LoVo (cell line): ENCODE data around the gene LGALS7B.
"Not testable (repeated sequence)": the region's sequence is repeated elsewhere in the genome, so short reads cannot be mapped to it uniquely, and the experiment has no call there.

Experiments used
- DNase-seq: peaks from one replicate; pipeline ENCODE4 v3.0.0-alpha.2; 2016; ENCODE audit warnings: low spot score

The LGALS7B gene

GRCh38 chr19:38770228-38770948 lies 18.6 kb upstream of the LGALS7B start:
- not testable (repeated sequence) for DNase-seq

GRCh38 chr19:38770949-38771275 lies 18.1 kb upstream of the LGALS7B start:
- not testable (repeated sequence) for DNase-seq

- not testable (repeated sequence) for DNase-seq
These were observed 17.4 kb upstream of the LGALS7B start for GRCh38 chr19:38771569-38771968.

- DNase-seq = no peak
These were observed 15.4 kb upstream of the LGALS7B start, which contains the start of gene LGALS7 for GRCh38 chr19:38773469-38774177. TSS of gene LGALS7 (minus strand) at chr19:38773517. CDS start at chr19:38773492, 25 bp downstream.

GRCh38 chr19:38774181-38774950 lies 14.6 kb upstream of the LGALS7B start:
- no peak for DNase-seq

- no peak for DNase-seq
These were observed 10.3 kb upstream of the LGALS7B start for GRCh38 chr19:38778733-38779132.

- DNase-seq = no peak
These were observed 8.6 kb upstream of the LGALS7B start for GRCh38 chr19:38780443-38780842.

- DNase-seq = no peak
These were observed 7.9 kb upstream of the LGALS7B start for GRCh38 chr19:38781058-38781457.

GRCh38 chr19:38782212-38782611 lies 6.8 kb upstream of the LGALS7B start:
- DNase-seq = not testable (repeated sequence)

- DNase-seq = peak; percentile 67
These were observed 4.8 kb upstream of the LGALS7B start for GRCh38 chr19:38784224-38784623.

- DNase-seq = no peak
These were observed 3.8 kb upstream of the LGALS7B start for GRCh38 chr19:38785187-38785699.

GRCh38 chr19:38786061-38786460 lies 2.9 kb upstream of the LGALS7B start:
- not testable (repeated sequence) for DNase-seq

GRCh38 chr19:38786572-38787265 lies 2.3 kb upstream of the LGALS7B start:
- DNase-seq = no peak

GRCh38 chr19:38790507-38791403 lies 1.8 kb downstream of the LGALS7B start:
- DNase-seq = not testable (repeated sequence)

GRCh38 chr19:38791451-38792064 lies 2.6 kb downstream of the LGALS7B start:
- DNase-seq = not testable (repeated sequence)

GRCh38 chr19:38792250-38793111 lies 3.5 kb downstream of the LGALS7B start:
- DNase-seq = no peak

- DNase-seq = no peak
These were observed 4.2 kb downstream of the LGALS7B start for GRCh38 chr19:38793177-38793576.

- no peak for DNase-seq
These were observed 4.7 kb downstream of the LGALS7B start for GRCh38 chr19:38793671-38794070.

GRCh38 chr19:38795549-38795948 lies 6.5 kb downstream of the LGALS7B start:
- DNase-seq = no peak
